Type B pancreatic cell (in vitro differentiated cells): ENCODE results near the gene U2SURP. TPM values are rescaled to one million over a fixed set of nuclear protein-coding genes. Genes with fewer than 3 reads are reported as not detected.

Source experiments
- DNase-seq: peaks from one replicate; pipeline ENCODE4 v3.0.0; 2021; ENCODE audit warnings: mixed read lengths; ENCODE audit not compliant: unreplicated experiment; ENCODE audit errors: extremely low spot score
- H3K27ac Mint-ChIP-seq: 2 replicates; pipeline ENCODE4 v1.8.0; 2021; ENCODE audit warnings: mild to moderate bottlenecking, mixed read lengths
- H3K27me3 Mint-ChIP-seq: 2 replicates; pipeline ENCODE4 v1.8.0; 2021; ENCODE audit warnings: mixed read lengths
- H3K36me3 Mint-ChIP-seq: 2 replicates; pipeline ENCODE4 v1.8.0; 2021; ENCODE audit warnings: mixed read lengths
- H3K4me1 Mint-ChIP-seq: one replicate; pipeline ENCODE4 v1.8.0; 2021; ENCODE audit warnings: mixed read lengths; ENCODE audit not compliant: unreplicated experiment
- H3K4me3 Mint-ChIP-seq: 2 replicates; pipeline ENCODE4 v1.8.0; 2021; ENCODE audit warnings: mild to moderate bottlenecking, mixed read lengths
- H3K9me3 Mint-ChIP-seq: 2 replicates; pipeline ENCODE4 v1.8.0; 2021; ENCODE audit warnings: mixed read lengths
- CTCF ChIP-seq: fragments of 200-600 bp; sonication (generic); conservative IDR thresholded peaks from 2 replicates; pipeline ENCODE4 v1.5.0; 2021; ENCODE audit warnings: antibody characterized with exemption, mild to moderate bottlenecking
- total RNA-seq: library from RNA; stranded (reverse); gene quantifications from 2 replicates; pipeline ENCODE4 v1.2.1, GENCODE V29; 2021; ENCODE audit warnings: low replicate concordance

The U2SURP gene
- total RNA-seq, 1 donor from 2014 or later, result 129 TPM

GRCh38 chr3:142960322-142960850, 41.0 kb upstream of the U2SURP start:
- DNase-seq, result no peak
- H3K27me3 Mint-ChIP-seq, result peaks cover 53% of the 10 kb centered on the region
- H3K4me1 Mint-ChIP-seq, result peaks cover 4% of the 10 kb centered on the region
- H3K9me3 Mint-ChIP-seq, result no peaks in the 10 kb centered on the region
- no peak overlapping the region for H3K27ac Mint-ChIP-seq
- TF ChIP-seq CTCF, result no peak
- H3K4me3 Mint-ChIP-seq, result no peak overlapping the region
- H3K36me3 Mint-ChIP-seq, result peaks cover 4% of the 10 kb centered on the region

GRCh38 chr3:142961539-142961938, 39.8 kb upstream of the U2SURP start:
- no peak for TF ChIP-seq CTCF
- Mint-ChIP-seq H3K4me1 (peaks cover 4% of the 10 kb centered on the region), H3K36me3 (peaks cover 4% of the 10 kb centered on the region), H3K9me3 (no peaks in the 10 kb centered on the region), H3K4me3 (peak overlapping the region; percentile 89), H3K27ac (no peak overlapping the region), H3K27me3 (peaks cover 64% of the 10 kb centered on the region)
- no peak for DNase-seq

GRCh38 chr3:142962175-142962519, 39.2 kb upstream of the U2SURP start:
- Mint-ChIP-seq H3K4me1 (peaks cover 4% of the 10 kb centered on the region), H3K4me3 (peak overlapping the region; percentile 89), H3K27me3 (peaks cover 66% of the 10 kb centered on the region), H3K27ac (no peak overlapping the region), H3K9me3 (no peaks in the 10 kb centered on the region), H3K36me3 (peaks cover 4% of the 10 kb centered on the region)
- no peak for TF ChIP-seq CTCF
- DNase-seq, result no peak

GRCh38 chr3:142962520-142963233, 38.7 kb upstream of the U2SURP start:
- Mint-ChIP-seq H3K36me3 (peaks cover 4% of the 10 kb centered on the region), H3K4me3 (peak overlapping the region; percentile 89), H3K27me3 (peaks cover 62% of the 10 kb centered on the region), H3K4me1 (peaks cover 4% of the 10 kb centered on the region), H3K9me3 (no peaks in the 10 kb centered on the region), H3K27ac (peak overlapping the region; percentile 81)
- DNase-seq, result no peak
- TF ChIP-seq CTCF, result no peak

GRCh38 chr3:142963234-142963515, 38.2 kb upstream of the U2SURP start:
- H3K9me3 Mint-ChIP-seq, result no peaks in the 10 kb centered on the region
- TF ChIP-seq CTCF, result peak; percentile 40
- peaks cover 64% of the 10 kb centered on the region for H3K27me3 Mint-ChIP-seq
- peak overlapping the region; percentile 89 for H3K4me3 Mint-ChIP-seq
- H3K36me3 Mint-ChIP-seq, result peaks cover 4% of the 10 kb centered on the region
- DNase-seq, result no peak
- H3K27ac Mint-ChIP-seq, result no peak overlapping the region
- peaks cover 4% of the 10 kb centered on the region for H3K4me1 Mint-ChIP-seq
